Hepatocyte (in vitro differentiated cells): ENCODE measurements around the gene IGF2BP3. TPM values are rescaled to one million over a fixed set of nuclear protein-coding genes. Genes with fewer than 3 reads are reported as not detected.

Experiments used
- DNase-seq: peaks from one replicate; pipeline ENCODE4 v3.0.0-alpha.2; 2016; ENCODE audit warnings: low spot score
- H2AFZ ChIP-seq: fragments of 200-600 bp; sonication (generic); 2 replicates; pipeline ENCODE4 v1.6.0; 2016; ENCODE audit warnings: antibody characterized with exemption, mild to moderate bottlenecking
- H3K27ac ChIP-seq: fragments of 200-600 bp; sonication (generic); 2 replicates; pipeline ENCODE4 v1.5.1; 2016; ENCODE audit warnings: mild to moderate bottlenecking
- H3K27me3 ChIP-seq: fragments of 200-600 bp; sonication (generic); 2 replicates; pipeline ENCODE4 v1.6.1; 2016
- H3K36me3 ChIP-seq: fragments of 200-600 bp; sonication (generic); replicated peaks from 2 replicates; pipeline ENCODE4 v1.5.1; 2016; ENCODE audit warnings: low read depth; ENCODE audit not compliant: insufficient read depth
- H3K4me1 ChIP-seq: fragments of 200-600 bp; sonication (generic); 2 replicates; pipeline ENCODE4 v1.5.1; 2016; ENCODE audit warnings: mild to moderate bottlenecking, moderate library complexity; ENCODE audit not compliant: insufficient read depth
- H3K4me2 ChIP-seq: fragments of 200-600 bp; sonication (generic); 2 replicates; pipeline ENCODE4 v1.6.0; 2016
- H3K4me3 ChIP-seq: fragments of 200-600 bp; sonication (generic); 2 replicates; pipeline ENCODE4 v1.5.1; 2016; ENCODE audit warnings: mild to moderate bottlenecking
- H3K79me2 ChIP-seq: fragments of 200-600 bp; sonication (generic); 2 replicates; pipeline ENCODE4 v1.6.0; 2017; ENCODE audit warnings: mild to moderate bottlenecking
- H3K9me2 ChIP-seq: fragments of 200-600 bp; sonication (generic); replicated peaks from 2 replicates; pipeline ENCODE4 v1.6.0; 2017; ENCODE audit warnings: mild to moderate bottlenecking; ENCODE audit not compliant: insufficient read depth
- H3K9me3 ChIP-seq: fragments of 200-600 bp; sonication (generic); 2 replicates; pipeline ENCODE4 v1.5.1; 2016; ENCODE audit warnings: low read depth, mild to moderate bottlenecking
- H4K20me1 ChIP-seq: fragments of 200-600 bp; sonication (generic); 2 replicates; pipeline ENCODE4 v1.6.0; 2016; ENCODE audit warnings: mild to moderate bottlenecking; ENCODE audit not compliant: insufficient read depth, poor library complexity, severe bottlenecking
- CTCF ChIP-seq: fragments of 200-600 bp; sonication (generic); IDR thresholded peaks from 2 replicates; pipeline ENCODE4 v1.5.1; 2016; ENCODE audit warnings: antibody characterized with exemption, mild to moderate bottlenecking; ENCODE audit not compliant: poor library complexity
- EZH2 ChIP-seq: fragments of 200-600 bp; sonication (generic); IDR thresholded peaks from 2 replicates; pipeline ENCODE4 v1.6.1; 2016; ENCODE audit warnings: antibody characterized with exemption, mild to moderate bottlenecking, borderline replicate concordance
- EZH2phosphoT487 ChIP-seq: fragments of 200-600 bp; sonication (generic); IDR thresholded peaks from one replicate; pipeline ENCODE4 v1.6.1; 2018; ENCODE audit warnings: antibody characterized with exemption, mild to moderate bottlenecking, low read depth, moderate library complexity; ENCODE audit not compliant: unreplicated experiment, severe bottlenecking
- WGBS: methylation state at CpG from one replicate; pipeline ENCODE4 v1.1.6; 2016; ENCODE audit warnings: low lambda C conversion rate; ENCODE audit errors: missing lambda C conversion rate; 5-methylcytosine and 5-hydroxymethylcytosine counted together
- polyA plus RNA-seq: library from polyadenylated mRNA; unstranded; fragments of >200 nt; fragmentation: Nextera tagmentation; extraction: Ambion mirVana; gene quantifications from 2 replicates; pipeline ENCODE4 v1.2.1, GENCODE V29; 2016
- total RNA-seq: library from RNA; depleted of rRNA; stranded (reverse); fragments of >200 nt; gene quantifications from 2 replicates; pipeline ENCODE4 v1.2.3, GENCODE V29; 2014

The IGF2BP3 gene
- total and polyA plus RNA-seq, 2 experiments from 2014 or later, result 28.9 to 73.1 TPM

- Histone ChIP-seq H3K27me3 (no peaks in the 10 kb centered on the region), H3K27ac (peak overlapping the region; percentile 67), H3K79me2 (peaks cover 13% of the 10 kb centered on the region), H3K9me2 (no peaks in the 10 kb centered on the region), H2AFZ (no peak overlapping the region), H4K20me1 (no peaks in the 10 kb centered on the region), H3K4me2 (no peak overlapping the region), H3K36me3 (no peaks in the 10 kb centered on the region), H3K4me3 (no peak overlapping the region), H3K4me1 (peaks cover 35% of the 10 kb centered on the region), H3K9me3 (no peaks in the 10 kb centered on the region)
- TF ChIP-seq EZH2, result no peak
- TF ChIP-seq CTCF, result no peak
- TF ChIP-seq EZH2phosphoT487, result no peak
- WGBS, result 60% methylated on average over 4 of the region's 4 CpGs
- no peak for DNase-seq
These were observed 137.2 kb downstream of the IGF2BP3 start for GRCh38 chr7:23332910-23333612.

- Histone ChIP-seq H3K36me3 (no peaks in the 10 kb centered on the region), H3K27ac (peak overlapping the region; percentile 67), H3K4me3 (no peak overlapping the region), H3K27me3 (no peaks in the 10 kb centered on the region), H4K20me1 (no peaks in the 10 kb centered on the region), H3K9me2 (no peaks in the 10 kb centered on the region), H3K4me1 (peaks cover 35% of the 10 kb centered on the region), H3K9me3 (no peaks in the 10 kb centered on the region), H2AFZ (no peak overlapping the region), H3K79me2 (peaks cover 17% of the 10 kb centered on the region), H3K4me2 (no peak overlapping the region)
- DNase-seq, result no peak
- no peak for TF ChIP-seq EZH2
- TF ChIP-seq EZH2phosphoT487, result no peak
- TF ChIP-seq CTCF, result no peak
These were observed 138.1 kb downstream of the IGF2BP3 start for GRCh38 chr7:23332193-23332592.

GRCh38 chr7:23331132-23331531 lies 139.2 kb downstream of the IGF2BP3 start:
- 96% methylated on average over 1 of the region's 1 CpG for WGBS
- peaks cover 34% of the 10 kb centered on the region for H3K4me1 ChIP-seq
- DNase-seq, result no peak
- H3K27ac ChIP-seq, result no peak overlapping the region
- H2AFZ ChIP-seq, result no peak overlapping the region
- no peaks in the 10 kb centered on the region for H3K36me3 ChIP-seq
- H3K79me2 ChIP-seq, result peaks cover 17% of the 10 kb centered on the region
- H3K4me2 ChIP-seq, result no peak overlapping the region
- no peak overlapping the region for H3K4me3 ChIP-seq
- no peaks in the 10 kb centered on the region for H3K27me3 ChIP-seq
- TF ChIP-seq EZH2phosphoT487 (no peak), CTCF (no peak), EZH2 (no peak)
- H3K9me2 ChIP-seq, result no peaks in the 10 kb centered on the region
- H4K20me1 ChIP-seq, result no peaks in the 10 kb centered on the region
- H3K9me3 ChIP-seq, result no peaks in the 10 kb centered on the region
